HG03457 (cell line): ENCODE data around the gene RBMS3.
"Not testable (repeated sequence)": the region's sequence is repeated elsewhere in the genome, so short reads cannot be mapped to it uniquely, and the experiment has no call there.

ENCODE experiments used
- ATAC-seq: cut with Tn5 transposase; IDR thresholded peaks from one replicate; pipeline ENCODE4 v1.9.1; 2021; ENCODE audit warnings: moderate number of reproducible peaks; ENCODE audit not compliant: unreplicated experiment

The RBMS3 gene

DNA sequence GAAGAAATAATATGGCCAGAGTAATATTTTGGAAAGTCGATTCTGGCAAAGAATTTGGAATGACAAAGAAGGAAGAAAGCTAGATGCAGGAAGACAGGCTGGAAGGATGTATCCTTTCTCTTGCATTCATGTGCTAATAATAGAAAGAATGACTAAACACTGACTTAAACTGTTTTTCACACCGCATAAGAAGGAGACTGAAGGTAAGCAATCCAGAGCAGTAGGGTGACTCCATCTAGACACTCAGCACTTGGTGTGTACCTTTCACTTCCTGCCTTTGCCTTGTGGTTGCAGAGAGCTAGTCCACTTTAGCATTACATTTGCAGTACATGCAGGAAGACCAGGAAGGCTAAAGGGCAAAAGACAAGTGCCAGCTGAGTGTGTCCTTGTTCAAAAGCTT lies 234.6 kb downstream of the RBMS3 start:
- no peak for ATAC-seq

DNA sequence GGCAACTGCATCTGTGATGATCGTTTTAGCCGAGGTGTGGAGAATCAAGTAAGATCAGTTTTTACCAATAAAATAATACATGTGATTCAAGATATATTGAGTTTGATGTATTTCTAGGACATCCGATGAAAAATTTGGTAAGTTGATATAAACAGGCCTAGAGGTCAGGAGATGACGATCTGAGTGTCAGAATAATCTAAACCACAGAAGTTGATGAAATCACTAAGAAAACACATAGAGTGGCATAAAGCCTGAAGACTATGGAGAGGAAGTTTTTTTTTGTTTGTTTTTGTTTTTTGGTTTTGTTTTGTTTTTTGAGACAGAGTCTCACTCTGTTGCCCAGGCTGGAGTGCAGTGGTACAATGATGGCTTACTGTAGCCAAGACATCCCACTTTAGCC lies 235.3 kb downstream of the RBMS3 start:
- ATAC-seq, result no peak

DNA sequence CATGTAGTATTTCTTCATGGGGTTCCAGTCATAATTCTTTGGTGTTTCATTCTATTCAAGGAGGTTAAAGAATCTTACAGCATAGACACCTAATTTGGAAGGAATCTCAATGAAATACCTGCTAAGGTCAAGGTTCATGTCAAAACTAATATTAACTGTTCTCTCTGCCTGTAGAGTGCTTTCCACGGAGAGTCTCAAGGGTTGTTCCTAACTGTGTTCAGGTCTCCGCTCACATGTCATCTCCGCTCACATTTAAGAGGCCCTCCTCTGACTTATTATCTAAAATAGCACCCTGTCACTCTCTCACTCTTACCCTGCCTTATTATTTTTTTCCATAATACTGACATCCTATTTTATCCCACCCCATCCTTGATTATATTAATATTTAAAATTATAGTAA lies 239.9 kb downstream of the RBMS3 start:
- no peak for ATAC-seq

DNA sequence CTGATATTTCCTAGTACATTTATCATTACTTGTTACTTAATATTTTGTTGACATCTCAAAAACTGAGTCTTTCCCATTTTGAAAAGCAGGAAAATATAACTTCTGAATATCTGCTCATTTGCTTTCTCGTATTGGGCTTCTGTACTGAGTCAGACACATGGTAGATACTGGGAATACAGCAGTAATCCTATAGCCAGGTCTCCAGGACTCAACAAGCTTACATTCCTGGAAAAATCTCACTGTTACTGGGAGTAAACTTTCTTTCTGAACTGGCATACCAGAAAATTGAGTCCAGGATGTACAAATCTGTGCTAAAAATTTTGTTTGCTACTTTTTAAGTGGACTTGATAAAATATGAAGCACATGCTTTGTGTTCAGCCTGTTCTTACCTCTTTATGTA lies 240.4 kb downstream of the RBMS3 start:
- no peak for ATAC-seq

DNA sequence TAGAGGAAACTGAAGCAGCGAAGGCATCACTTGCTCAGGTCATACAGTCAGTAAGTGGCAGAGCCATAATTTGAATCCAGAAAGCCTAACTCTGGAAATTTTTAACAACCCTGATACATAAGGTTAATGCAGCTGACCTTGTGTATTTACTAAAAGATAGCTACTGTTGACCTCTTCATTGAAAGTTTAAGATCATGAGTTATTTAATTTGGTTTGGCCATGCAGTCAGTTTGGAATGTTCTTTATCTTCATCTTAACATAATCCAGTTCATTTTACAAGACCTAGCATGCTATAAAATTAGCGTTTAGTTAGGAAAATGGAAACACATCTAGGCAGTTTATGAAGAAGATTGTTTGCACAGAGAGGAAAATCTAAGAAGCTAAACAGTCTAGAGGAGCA lies 240.9 kb downstream of the RBMS3 start:
- no peak for ATAC-seq

DNA sequence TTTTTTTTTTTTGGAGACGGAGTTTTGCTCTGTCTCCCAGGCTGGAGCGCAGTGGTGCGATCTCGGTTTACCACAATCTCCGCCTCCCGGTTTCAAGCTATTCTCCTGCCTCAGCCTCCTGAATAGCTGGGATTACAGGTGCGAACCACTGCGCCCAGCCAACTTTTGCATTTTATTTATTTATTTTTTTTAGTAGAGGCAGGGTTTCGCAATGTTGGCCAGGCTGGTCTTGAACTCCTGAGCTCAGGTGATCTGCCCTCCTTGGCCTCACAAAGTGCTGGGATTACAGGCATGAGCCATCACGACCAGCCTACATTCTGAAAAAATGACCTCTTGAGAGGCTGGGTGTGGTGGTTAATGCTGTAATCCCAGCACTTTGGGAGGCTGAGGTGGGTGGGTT lies 243.6 kb downstream of the RBMS3 start:
- ATAC-seq, result not testable (repeated sequence)

DNA sequence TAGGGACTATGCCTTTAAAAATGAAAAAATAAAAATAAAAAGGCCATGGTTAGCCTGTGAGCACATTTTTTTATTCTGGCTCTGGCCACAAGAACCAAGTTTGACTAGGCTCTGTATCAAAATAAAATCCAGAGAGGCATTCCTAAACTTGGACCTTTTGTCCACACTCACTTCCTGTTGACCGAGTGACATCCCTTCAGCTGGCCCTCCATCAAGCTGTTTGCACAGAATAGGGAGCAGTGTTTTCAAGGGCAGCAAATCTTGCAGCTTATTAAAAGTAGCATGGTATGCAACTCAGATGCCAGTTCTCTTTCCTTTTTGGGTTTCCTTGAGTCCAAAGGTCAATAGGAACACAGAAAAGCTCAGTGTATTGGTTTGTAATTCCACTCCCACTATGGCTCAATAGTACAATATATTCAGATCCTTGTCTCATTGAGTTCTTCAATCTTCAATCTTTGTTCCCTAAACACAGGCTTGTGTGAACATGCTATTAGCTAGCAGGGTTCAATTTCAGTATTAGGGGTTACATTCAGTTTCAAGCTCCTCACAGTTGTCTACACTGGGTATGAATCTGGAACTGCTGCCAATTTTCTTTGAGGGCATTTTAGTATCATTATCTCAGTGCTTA lies 244.5 kb downstream of the RBMS3 start:
- ATAC-seq, result no peak

DNA sequence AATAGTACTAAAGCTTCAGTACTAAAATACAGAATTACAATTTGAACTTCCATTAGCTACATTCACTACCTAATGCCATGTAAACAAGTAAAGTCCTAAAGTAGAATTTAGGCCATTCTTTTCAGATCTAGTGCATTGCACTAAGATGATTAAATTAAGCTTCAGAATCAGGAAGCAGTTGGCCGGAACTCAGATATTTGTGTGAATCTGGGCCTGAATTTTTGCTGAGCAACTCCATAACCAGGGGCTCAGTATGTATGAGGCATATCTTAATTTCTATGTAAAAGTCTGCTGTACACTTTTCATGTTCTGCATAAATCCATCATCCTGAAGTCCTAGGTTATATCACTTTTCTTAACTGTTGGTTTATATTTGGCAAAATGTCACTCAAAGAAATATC lies 246.4 kb downstream of the RBMS3 start:
- ATAC-seq, result no peak

DNA sequence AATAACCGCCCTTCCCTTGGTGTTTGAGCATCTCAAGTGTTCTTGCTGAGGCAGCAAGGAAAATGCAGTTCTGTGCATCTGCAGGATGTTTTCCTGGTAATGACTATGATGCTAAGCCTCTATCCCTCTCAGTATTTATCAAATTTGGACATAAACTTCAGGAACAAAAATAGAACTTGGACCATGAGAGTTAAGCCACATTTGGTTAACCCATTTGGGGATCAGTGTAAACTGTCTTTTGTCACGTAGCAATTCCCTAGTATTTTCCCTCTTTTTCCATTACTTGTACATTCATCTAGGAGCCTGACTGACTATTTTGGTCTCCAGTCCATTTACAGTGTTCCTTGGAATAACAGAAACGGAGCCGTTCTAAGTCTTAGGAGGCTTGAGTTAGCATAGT lies 250.8 kb downstream of the RBMS3 start:
- no peak for ATAC-seq

DNA sequence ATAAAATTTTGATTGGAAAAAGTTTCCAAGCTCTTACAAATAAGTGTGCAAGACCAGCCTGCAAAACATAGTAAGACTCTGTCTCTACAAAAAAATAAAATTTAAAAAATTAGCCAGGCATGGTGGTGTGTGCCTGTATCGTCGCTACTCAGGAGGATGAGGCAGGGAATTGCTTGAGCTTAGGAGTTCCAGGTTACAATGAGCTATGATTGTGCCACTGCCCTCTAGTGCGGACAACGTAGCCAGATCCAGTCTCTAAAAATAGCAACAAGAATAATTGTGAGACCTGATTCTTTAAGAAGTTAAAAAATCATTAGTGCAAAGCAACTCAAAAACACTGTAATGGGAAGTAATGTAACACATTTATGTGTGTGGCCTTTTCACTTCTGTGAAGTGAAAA lies 251.6 kb downstream of the RBMS3 start:
- no peak for ATAC-seq

DNA sequence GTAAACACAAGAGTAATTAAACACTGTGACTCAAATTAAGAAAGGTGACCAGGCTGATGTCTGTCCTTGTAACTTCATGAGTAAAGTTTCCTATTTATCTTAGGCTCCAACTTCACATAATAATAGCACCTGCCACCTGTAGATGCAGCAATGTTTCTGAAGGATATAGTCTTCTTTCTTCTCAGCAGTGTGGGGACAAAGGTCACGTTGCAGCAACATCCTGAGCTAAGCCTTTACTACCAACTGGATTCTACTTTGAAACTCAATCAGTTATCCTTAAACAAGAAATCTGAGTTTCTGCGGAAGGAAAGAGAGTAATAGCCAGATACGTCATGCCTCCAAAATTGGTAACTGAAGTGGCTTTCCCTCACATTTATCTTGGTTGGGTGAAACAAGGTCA lies 253.1 kb downstream of the RBMS3 start:
- no peak for ATAC-seq

DNA sequence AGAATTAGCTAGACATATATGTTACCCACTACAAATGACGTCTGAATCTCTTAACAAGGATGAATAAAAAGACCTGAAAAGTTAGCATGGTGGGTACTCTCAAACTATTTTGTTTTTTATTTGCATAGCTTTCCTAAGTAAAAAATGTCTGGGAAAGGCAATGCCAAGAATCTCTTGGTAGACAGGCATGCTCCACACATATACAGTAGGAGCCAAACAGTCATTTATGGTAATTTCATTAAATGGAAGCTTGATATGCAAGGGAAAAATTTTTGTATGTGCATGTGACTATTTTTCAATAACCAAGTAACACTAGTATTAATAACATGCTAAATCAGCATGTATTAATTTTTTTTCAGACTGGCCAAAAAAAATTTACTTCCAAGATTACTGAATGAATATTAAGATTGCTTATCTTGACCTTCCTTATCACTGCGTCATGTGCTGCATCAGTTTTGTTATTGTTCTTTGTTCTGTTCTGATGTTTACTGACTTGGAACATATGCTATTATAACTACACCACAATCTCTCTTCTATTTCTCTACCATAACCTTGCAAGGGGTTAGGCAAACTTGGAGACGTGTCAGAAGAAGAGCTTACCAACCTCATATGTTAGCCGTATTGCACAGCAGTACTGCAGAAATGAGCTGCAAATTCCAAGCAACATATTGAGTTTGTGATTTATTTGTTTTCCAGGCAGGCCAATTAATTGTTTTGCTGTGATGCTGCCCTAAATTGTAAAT lies 255.3 kb downstream of the RBMS3 start:
- ATAC-seq, result no peak

DNA sequence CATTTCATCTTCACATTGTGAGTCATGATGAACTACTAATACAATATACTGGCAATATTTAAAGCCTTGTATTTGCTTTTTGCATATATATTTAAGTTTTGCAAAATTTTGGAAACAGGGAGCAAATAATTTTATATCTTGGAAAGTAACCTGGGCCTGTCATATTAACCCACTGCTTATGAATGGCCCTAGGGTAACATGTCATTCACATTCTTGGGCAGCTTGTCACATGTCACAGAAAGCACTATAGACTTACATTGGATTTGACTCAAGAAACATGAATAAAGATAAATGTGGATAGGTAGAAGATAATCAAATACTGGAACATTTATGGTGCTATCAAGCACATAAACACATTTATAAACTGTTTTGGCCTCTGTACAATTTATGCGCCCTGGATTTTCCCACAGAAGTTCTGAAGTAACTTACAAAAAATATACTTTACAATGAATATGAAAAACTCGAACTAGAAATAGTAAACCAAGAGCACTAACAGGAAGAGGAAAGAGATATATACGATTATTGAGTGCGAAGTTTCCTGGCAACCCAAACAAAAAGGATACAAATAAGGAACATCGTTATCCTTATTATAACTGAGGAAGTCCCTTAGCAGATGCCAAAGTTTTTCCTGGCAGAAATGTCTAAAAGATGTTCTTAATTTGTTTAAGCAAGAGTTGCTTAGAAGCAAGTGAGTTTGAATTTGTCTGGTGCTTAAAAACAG lies 257.2 kb downstream of the RBMS3 start:
- no peak for ATAC-seq

DNA sequence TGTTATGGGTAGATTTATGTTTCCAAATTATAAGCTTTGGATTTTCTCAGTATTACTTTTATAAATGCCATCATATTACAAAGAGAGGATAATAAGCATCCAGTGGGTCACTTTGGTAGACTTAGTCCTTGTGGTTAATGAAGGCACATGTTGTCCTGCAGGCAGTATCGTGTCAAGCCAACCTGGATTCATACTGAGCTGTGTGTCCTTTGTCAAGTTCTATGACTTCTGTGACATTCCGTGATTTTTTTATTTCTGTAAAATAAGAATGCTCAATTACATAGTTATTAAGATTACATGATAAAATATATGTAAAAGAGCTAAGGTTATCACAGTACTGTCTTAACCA lies 257.7 kb downstream of the RBMS3 start:
- no peak for ATAC-seq

DNA sequence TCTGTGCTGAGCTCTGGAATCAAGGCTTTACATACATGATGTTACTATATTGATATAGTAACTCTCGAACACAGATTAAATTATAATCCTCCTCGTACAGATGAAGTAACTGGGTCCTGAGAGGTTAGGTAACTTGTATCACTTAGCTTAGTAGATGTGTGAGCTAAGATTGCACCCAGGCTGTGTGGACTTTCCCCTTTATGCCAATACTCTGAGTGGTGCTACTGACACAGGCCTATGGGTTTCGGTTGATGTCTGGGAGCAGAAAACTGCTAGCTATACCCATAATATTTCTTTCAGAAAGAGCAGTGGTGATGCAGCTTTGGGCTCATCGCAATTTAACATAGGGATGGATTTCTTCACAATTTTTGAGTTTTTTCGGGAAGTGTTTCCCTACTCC lies 259.7 kb downstream of the RBMS3 start:
- no peak for ATAC-seq

DNA sequence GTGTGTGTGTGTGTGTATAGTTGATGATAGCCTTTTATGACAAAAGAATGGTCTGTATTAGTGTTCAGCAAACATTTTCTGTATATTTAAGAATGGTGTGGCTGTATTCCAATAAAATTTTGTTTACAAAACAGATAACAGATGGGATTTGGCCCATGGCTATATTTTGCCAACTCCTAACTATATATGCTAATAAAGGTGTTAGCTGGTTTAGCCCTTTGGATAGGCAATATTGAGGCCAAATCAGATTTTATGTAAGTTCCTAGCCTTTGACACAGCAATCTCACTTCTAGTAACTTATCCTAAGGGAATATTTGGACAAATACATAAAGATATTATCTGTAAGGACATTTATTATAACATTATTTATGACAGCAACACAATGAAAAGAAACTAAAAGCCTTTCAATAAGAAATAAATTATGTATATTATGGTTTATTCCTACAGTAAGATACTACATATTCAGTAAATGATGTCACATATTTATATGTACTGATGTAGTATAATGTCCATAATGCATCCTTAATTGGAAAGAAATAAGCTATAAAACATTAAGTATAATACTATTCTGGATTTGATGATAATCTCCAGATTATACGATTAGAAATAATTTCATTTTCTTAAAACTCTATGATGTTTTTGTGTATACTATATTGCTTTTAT lies 264.0 kb downstream of the RBMS3 start:
- ATAC-seq, result no peak

DNA sequence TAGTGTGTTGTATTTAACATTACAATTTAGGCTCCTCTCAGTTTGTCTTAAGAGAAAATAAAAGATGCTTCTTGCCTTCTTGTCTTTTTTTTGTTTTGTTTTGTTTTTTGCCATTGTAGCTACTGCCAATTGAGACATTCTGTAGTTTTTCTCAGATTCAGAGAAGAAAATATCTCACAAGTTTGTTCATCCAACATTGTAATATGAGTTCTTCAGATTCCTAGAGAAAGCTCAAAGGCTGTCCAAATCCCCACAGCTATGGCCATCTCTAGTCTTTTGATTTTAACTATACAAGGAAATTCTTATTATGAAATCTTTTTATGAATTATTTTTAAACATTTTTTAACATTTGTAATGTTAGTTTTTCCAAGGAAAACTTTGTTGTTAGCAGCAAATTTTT lies 264.7 kb downstream of the RBMS3 start:
- no peak for ATAC-seq

DNA sequence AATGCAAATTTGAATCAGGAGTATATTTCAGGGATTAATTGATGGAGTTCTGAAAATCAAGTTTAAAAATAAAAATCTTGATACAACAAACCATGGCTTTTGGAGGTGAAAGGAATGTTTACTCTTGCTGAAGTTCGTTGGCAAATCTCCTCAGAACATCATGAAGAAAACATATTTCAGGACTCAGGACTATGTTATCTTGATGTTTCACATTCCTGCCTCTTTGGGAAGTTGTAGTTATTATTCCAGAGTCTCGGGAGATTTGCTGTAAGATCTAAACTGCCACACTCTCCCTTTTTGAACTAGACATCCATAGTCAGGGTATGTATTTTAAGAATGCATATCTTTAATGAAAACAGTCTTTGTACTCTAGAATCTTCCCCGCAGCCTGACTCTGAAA lies 271.2 kb downstream of the RBMS3 start:
- no peak for ATAC-seq

DNA sequence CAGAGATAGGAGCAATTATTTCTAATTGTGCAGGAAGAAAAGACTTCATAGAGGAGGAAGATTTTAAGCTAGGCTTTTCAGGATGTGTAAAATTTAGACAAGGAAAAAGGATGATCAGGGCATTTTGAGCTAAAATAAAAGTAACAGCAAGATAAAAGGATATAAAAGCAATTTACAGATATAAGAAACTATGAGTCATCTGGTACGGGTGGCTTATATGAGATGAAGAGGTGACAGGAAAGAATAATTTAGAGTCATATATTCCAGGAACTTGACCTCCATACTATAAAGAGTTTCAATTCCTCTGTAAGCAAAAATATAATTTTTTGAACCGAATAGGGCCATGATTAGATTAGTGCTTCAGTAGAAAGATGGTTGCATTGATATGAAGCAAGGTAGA lies 273.7 kb downstream of the RBMS3 start:
- ATAC-seq, result no peak

DNA sequence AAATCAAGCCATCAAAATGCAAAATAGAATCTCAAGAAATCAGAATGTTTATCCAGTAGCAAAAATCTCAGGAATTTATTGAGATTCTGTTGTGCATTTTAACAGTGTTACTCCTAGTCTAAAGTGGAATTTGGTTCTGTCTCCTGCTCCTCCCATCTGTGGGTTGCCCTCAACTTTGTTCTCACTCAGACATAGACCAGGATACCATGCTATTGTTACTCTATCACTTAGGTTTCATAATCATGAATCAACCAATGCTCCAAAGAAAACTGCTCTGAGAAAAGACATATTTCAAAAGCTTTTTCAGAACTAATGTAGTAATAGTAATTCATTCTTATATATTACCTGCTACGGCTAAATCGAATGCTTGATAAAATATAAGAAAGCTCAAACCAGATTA lies 274.7 kb downstream of the RBMS3 start:
- ATAC-seq, result no peak

DNA sequence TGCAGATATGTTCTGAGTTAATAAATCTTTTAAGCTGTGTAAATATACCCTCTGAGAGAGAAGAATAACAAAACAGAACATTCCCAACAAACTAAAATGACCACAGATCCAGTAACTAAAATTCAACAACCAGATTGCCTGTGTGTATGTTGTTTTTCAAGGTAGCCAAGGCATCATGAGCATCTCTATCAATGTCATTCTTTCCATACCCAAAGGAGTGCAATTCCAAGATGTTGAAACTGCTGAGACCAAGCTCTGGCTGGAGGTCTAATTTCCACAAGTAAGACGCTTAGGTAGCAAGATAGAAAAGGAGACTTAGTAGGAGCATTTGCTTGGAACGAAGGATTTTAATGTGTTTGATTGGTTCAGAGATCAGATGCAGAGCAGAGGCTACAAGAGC lies 276.3 kb downstream of the RBMS3 start:
- no peak for ATAC-seq

DNA sequence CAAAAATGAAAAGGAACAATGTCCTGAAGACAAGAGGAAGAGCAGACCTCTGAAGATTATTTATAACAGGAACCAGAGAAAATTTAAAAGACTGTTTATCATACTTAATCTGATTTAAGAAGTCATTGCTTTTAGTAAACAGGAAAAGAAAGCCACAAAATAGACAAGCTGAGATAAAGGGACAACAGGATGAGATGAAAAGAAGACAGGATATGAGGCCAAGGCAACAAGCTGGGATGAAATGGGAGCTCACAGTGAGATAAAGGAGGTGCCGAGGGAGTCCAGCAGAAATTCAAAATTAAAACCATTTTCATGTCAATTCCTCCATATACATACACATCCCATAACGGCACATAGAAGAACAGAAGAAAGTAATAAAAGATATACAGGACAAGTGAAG lies 277.0 kb downstream of the RBMS3 start:
- ATAC-seq, result no peak
